A549 (cell line): ENCODE results near the gene ESYT1. TPM values are rescaled to one million over a fixed set of nuclear protein-coding genes. Genes with fewer than 3 reads are reported as not detected.

ENCODE experiments used
- ATAC-seq, 2 experiments: fragments of 200-7000 bp in 1 of 2; fragments of >200 bp in 1 of 2; cut with Nextera tagmentation in 1 of 2; cut with Tn5 transposase in 1 of 2; 3 replicates each; pipeline versions ENCODE4 v1.8.0 to v1.9.1; 2018 to 2020; ENCODE audit warnings: mild to moderate bottlenecking in 1 of 2, moderate library complexity in 1 of 2
- CTCF ChIA-PET: fragments of 300-600 bp; sonication (Branson Sonifier 250); formaldehyde crosslinking; extraction: SDS; loops from one replicate; lab custom pipeline; 2021; ENCODE audit warnings: antibody characterized with exemption, inconsistent platforms; lab: Yijun Ruan, JAX
- POLR2A ChIA-PET: fragments of 350-600 bp; formaldehyde crosslinking; extraction: SDS; loops from one replicate; lab custom pipeline; 2021; ENCODE audit warnings: antibody characterized with exemption, inconsistent platforms; lab: Yijun Ruan, JAX
- DNase-seq, 2 experiments: peaks; one replicate each; pipeline versions ENCODE4 v3.0.0 to v3.0.0-alpha.2; 2011 to 2016; ENCODE audit warnings: low read depth in 1 of 2, low spot score in 1 of 2
- FAIRE-seq: peaks from 2 replicates; lab custom pipeline; 2011; peaks lifted over from hg19 to GRCh38; lab: Jason Lieb, UNC
- H3K27ac ChIP-seq, 2 experiments: fragments of >200 bp; sonication (Bioruptor Twin); formaldehyde crosslinking; 3 replicates each; pipeline ENCODE4 v1.5.1; 2016 to 2017
- H3K4me1 ChIP-seq: fragments of >200 bp; sonication (Bioruptor Twin); formaldehyde crosslinking; 3 replicates; pipeline ENCODE4 v1.6.1; 2016
- H3K4me2 ChIP-seq: fragments of >200 bp; sonication (Bioruptor Twin); formaldehyde crosslinking; 3 replicates; pipeline ENCODE4 v1.6.1; 2016
- H3K4me3 ChIP-seq: fragments of >200 bp; sonication (Bioruptor Twin); formaldehyde crosslinking; 3 replicates; pipeline ENCODE4 v1.5.1; 2016
- H3K9me3 ChIP-seq: fragments of >200 bp; sonication (Bioruptor Twin); formaldehyde crosslinking; 3 replicates; pipeline ENCODE4 v1.6.1; 2016
- CEBPB ChIP-seq, 2 experiments: fragments of >200 bp in 1 of 2; sonication (Bioruptor Twin) in 1 of 2; formaldehyde crosslinking in 1 of 2; IDR thresholded peaks; 2 replicates each; pipeline ENCODE4 v1.6.1; 2012 to 2016
- EHMT2 ChIP-seq: fragments of 200-600 bp; sonication (generic); IDR thresholded peaks from 2 replicates; pipeline ENCODE4 v1.6.1; 2016; ENCODE audit warnings: antibody characterized with exemption, low read depth, mild to moderate bottlenecking, moderate library complexity
- ESRRA ChIP-seq: fragments of 150-350 bp; IDR thresholded peaks from 2 replicates; pipeline ENCODE4 v1.6.1; 2014; ENCODE audit warnings: mild to moderate bottlenecking, low read length, borderline replicate concordance
- FOSB ChIP-seq: fragments of 250-450 bp; sonication (Bioruptor Pico); IDR thresholded peaks from 2 replicates; pipeline ENCODE4 v1.5.0; 2020; ENCODE audit warnings: mild to moderate bottlenecking, moderate library complexity
- FOXS1 ChIP-seq: fragments of 250-450 bp; sonication (Bioruptor Pico); IDR thresholded peaks from 2 replicates; pipeline ENCODE4 v1.5.0; 2020; ENCODE audit warnings: mild to moderate bottlenecking, moderate library complexity
- GATA3 ChIP-seq: IDR thresholded peaks from 2 replicates; pipeline ENCODE4 v1.6.1; 2012; ENCODE audit warnings: borderline replicate concordance
- HDAC2 ChIP-seq: fragments of 200-600 bp; sonication (generic); IDR thresholded peaks from 2 replicates; pipeline ENCODE4 v1.6.1; 2016
- HOXA7 ChIP-seq: fragments of 250-450 bp; sonication (Bioruptor Pico); IDR thresholded peaks from 2 replicates; pipeline ENCODE4 v1.5.0; 2020; ENCODE audit warnings: mild to moderate bottlenecking, moderate library complexity
- HOXB5 ChIP-seq: fragments of 250-450 bp; sonication (Bioruptor Pico); IDR thresholded peaks from 2 replicates; pipeline ENCODE4 v1.5.0; 2020; ENCODE audit warnings: mild to moderate bottlenecking, moderate library complexity
- JUN ChIP-seq, 2 experiments: fragments of >200 bp; sonication (Bioruptor Twin); formaldehyde crosslinking; IDR thresholded peaks; 2 replicates in 1 of 2; 3 replicates in 1 of 2; pipeline ENCODE4 v1.6.1; 2016 to 2017
- JUNB ChIP-seq: fragments of >200 bp; sonication (Bioruptor Twin); formaldehyde crosslinking; IDR thresholded peaks from 2 replicates; pipeline ENCODE4 v1.6.1; 2016
- KDM1A ChIP-seq: fragments of 200-600 bp; sonication (generic); IDR thresholded peaks from 2 replicates; pipeline ENCODE4 v1.6.1; 2016; ENCODE audit warnings: low read depth, mild to moderate bottlenecking
- MAZ ChIP-seq: fragments of 150-350 bp; IDR thresholded peaks from 2 replicates; pipeline ENCODE4 v1.6.1; 2014; ENCODE audit warnings: antibody characterized with exemption, low read depth, low read length, borderline replicate concordance
- MYC ChIP-seq: IDR thresholded peaks from 2 replicates; pipeline ENCODE4 v1.6.1; 2012; ENCODE audit warnings: mild to moderate bottlenecking, inconsistent platforms, low read length, improper control_type of control experiment, borderline replicate concordance
- POLR2A ChIP-seq: IDR thresholded peaks from 2 replicates; pipeline ENCODE4 v1.6.1; 2012; ENCODE audit warnings: mild to moderate bottlenecking, low read length
- RAD21 ChIP-seq, 2 experiments: fragments of >200 bp in 1 of 2; sonication (Bioruptor Twin) in 1 of 2; formaldehyde crosslinking in 1 of 2; IDR thresholded peaks in 1 of 2; conservative IDR thresholded peaks in 1 of 2; 2 replicates in 1 of 2; 3 replicates in 1 of 2; pipeline ENCODE4 v1.6.1; 2012 to 2018; ENCODE audit warnings: inconsistent platforms in 1 of 2
- RCOR1 ChIP-seq: fragments of 150-350 bp; IDR thresholded peaks from 2 replicates; pipeline ENCODE4 v1.6.1; 2014; ENCODE audit warnings: antibody characterized with exemption, low read length, low read depth
- SMC3 ChIP-seq: fragments of >200 bp; sonication (Bioruptor Twin); formaldehyde crosslinking; IDR thresholded peaks from 3 replicates; pipeline ENCODE4 v1.6.1; 2018; ENCODE audit warnings: inconsistent platforms
- ZFP36 ChIP-seq: fragments of 450-650 bp; IDR thresholded peaks from 2 replicates; pipeline ENCODE4 v1.6.1; 2014; ENCODE audit warnings: borderline replicate concordance; ENCODE audit not compliant: partially characterized antibody
- WGBS: methylation state at CpG from one replicate; pipeline ENCODE4 v1.1.6; 2017; ENCODE audit errors: missing lambda C conversion rate; 5-methylcytosine and 5-hydroxymethylcytosine counted together
- polyA plus RNA-seq, 4 experiments: library from polyadenylated mRNA; depleted of rRNA in 3 of 4; stranded (reverse); fragments of >200 nt; fragmentation: RNase III in 1 of 4; extraction: RNeasy Plus Mini Kit Qiagen cat#74134 plus additional on column Dnase treatment in 1 of 4; gene quantifications; 2 replicates in 3 of 4; 3 replicates in 1 of 4; pipeline ENCODE4 v1.2.3, GENCODE V29; 2011 to 2017
- TF ChIP-seq, protein P1 (sequence below): fragments of >200 bp; sonication (Bioruptor Twin); formaldehyde crosslinking; IDR thresholded peaks from 2 replicates; pipeline ENCODE4 v1.6.1; 2016
- TF ChIP-seq, protein P2 (sequence below): IDR thresholded peaks from 2 replicates; pipeline ENCODE4 v1.6.1; 2012; ENCODE audit warnings: low read depth, borderline replicate concordance
- TF ChIP-seq, protein P3 (sequence below): fragments of >200 bp; sonication (Bioruptor Twin); formaldehyde crosslinking; IDR thresholded peaks from 3 replicates; pipeline ENCODE4 v1.6.1; 2016
- TF ChIP-seq, protein P4 (sequence below): fragments of >200 bp; sonication (Bioruptor Twin); formaldehyde crosslinking; IDR thresholded peaks from 3 replicates; pipeline ENCODE4 v1.5.1; 2016
- TF ChIP-seq, protein P5 (sequence below): IDR thresholded peaks from 2 replicates; pipeline ENCODE4 v1.6.1; 2012
- TF ChIP-seq, protein P6 (sequence below): IDR thresholded peaks from 2 replicates; pipeline ENCODE4 v1.6.1; 2012

The ESYT1 gene
- polyA plus RNA-seq, 2 of the 4 experiments (the other 2 are of a cell fraction), result 54.2 to 72.4 TPM

DNA sequence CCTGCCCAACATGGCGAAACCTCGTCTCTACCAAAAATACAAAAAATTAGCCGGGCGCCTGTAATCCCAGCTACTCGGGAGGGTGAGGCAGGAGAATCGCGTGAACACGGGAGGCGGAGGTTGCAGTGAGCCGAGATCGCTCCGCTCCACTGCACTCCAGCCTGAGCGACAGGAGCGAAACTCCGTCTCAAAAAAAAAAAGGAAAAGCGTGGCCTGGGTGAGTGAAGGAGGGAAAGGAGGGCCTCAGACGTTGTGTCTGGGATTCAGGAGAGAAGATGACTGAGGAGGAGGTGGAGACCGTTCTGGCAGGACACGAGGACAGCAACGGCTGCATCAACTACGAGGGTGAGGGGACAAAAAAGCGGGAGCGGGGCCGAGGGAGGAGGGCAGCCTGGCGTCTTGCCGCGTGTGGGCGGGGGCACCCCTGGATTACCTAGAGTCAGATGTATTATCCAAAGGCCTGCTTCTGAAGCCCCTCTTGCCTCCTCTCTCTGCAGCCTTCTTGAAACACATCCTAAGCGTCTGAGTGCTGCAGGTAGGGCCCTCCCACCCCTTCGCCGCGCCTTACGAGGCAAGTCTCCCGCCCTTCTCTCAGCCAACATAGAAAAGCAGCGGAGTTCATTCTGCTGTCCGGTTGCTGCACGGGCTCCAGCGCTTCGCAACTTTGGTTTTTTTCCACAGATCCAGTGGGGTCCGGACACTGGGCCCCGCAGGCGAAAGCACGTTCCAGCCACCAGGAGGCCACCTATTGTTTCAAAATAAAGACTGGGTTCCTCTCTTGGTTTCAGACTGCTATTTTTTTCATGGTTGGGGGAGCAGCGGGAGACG is 29.3 kb downstream of the ESYT1 start:
- POLR2A ChIA-PET, result interaction anchor here (1.0 to 2.1 kb wide), 6 partner anchors 15 to 41 kb away, joined by 4 to 16 read pairs (median 7); partner anchors contain the start of genes ESYT1, RPL41, SMARCC2 and ZC3H10
- H3K27ac ChIP-seq, result peak overlapping the region; percentile 90 to 97
- peak; percentile 71 to 75 for ATAC-seq
- 30% methylated on average over 45 of the region's 45 CpGs for WGBS
- DNase-seq, result peak; percentile 87 to 94
- TF ChIP-seq, protein P1, sequence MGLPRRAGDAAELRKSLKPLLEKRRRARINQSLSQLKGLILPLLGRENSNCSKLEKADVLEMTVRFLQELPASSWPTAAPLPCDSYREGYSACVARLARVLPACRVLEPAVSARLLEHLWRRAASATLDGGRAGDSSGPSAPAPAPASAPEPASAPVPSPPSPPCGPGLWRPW, result no peak
- TF ChIP-seq, protein P2, sequence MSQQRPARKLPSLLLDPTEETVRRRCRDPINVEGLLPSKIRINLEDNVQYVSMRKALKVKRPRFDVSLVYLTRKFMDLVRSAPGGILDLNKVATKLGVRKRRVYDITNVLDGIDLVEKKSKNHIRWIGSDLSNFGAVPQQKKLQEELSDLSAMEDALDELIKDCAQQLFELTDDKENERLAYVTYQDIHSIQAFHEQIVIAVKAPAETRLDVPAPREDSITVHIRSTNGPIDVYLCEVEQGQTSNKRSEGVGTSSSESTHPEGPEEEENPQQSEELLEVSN, result peak; percentile 84
- TF ChIP-seq JUNB, result no peak
- TF ChIP-seq MYC, result 0 out of 2 replicates have a peak, but pooled peaks have one; percentile 12
- TF ChIP-seq SMC3, result peak; percentile 29; the same call in 1 of the 3 replicates
- TF ChIP-seq, protein P3, sequence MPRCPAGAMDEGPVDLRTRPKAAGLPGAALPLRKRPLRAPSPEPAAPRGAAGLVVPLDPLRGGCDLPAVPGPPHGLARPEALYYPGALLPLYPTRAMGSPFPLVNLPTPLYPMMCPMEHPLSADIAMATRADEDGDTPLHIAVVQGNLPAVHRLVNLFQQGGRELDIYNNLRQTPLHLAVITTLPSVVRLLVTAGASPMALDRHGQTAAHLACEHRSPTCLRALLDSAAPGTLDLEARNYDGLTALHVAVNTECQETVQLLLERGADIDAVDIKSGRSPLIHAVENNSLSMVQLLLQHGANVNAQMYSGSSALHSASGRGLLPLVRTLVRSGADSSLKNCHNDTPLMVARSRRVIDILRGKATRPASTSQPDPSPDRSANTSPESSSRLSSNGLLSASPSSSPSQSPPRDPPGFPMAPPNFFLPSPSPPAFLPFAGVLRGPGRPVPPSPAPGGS, result no peak
- TF ChIP-seq RAD21 (conservative IDR thresholded peaks at IDR 0.05 in 1 of 2, IDR thresholded peaks at IDR 0.05 in 1 of 2), result peak; percentile 12 to 22; a peak in 1 of 5 replicates
- TF ChIP-seq POLR2A, result peak; percentile 30
- TF ChIP-seq, protein P4, sequence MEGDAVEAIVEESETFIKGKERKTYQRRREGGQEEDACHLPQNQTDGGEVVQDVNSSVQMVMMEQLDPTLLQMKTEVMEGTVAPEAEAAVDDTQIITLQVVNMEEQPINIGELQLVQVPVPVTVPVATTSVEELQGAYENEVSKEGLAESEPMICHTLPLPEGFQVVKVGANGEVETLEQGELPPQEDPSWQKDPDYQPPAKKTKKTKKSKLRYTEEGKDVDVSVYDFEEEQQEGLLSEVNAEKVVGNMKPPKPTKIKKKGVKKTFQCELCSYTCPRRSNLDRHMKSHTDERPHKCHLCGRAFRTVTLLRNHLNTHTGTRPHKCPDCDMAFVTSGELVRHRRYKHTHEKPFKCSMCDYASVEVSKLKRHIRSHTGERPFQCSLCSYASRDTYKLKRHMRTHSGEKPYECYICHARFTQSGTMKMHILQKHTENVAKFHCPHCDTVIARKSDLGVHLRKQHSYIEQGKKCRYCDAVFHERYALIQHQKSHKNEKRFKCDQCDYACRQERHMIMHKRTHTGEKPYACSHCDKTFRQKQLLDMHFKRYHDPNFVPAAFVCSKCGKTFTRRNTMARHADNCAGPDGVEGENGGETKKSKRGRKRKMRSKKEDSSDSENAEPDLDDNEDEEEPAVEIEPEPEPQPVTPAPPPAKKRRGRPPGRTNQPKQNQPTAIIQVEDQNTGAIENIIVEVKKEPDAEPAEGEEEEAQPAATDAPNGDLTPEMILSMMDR, result peak; percentile 56
- TF ChIP-seq, protein P5, sequence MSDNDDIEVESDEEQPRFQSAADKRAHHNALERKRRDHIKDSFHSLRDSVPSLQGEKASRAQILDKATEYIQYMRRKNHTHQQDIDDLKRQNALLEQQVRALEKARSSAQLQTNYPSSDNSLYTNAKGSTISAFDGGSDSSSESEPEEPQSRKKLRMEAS, result peak; percentile 45
- TF ChIP-seq, all 56 proteins: peak for 7
- CTCF ChIA-PET, result interaction anchor here (0.6 to 10.2 kb wide), 9 partner anchors 13 to 175 kb away, joined by 3 to 98 read pairs (median 4); partner anchors contain the start of genes ERBB3, ESYT1, SMARCC2 and ZC3H10
- no peak for FAIRE-seq
- Histone ChIP-seq H3K4me1 (peaks cover 43% of the 10 kb centered on the region), H3K9me3 (no peaks in the 10 kb centered on the region), H3K4me3 (peak overlapping the region; percentile 74), H3K4me2 (peak overlapping the region; percentile 94)

DNA sequence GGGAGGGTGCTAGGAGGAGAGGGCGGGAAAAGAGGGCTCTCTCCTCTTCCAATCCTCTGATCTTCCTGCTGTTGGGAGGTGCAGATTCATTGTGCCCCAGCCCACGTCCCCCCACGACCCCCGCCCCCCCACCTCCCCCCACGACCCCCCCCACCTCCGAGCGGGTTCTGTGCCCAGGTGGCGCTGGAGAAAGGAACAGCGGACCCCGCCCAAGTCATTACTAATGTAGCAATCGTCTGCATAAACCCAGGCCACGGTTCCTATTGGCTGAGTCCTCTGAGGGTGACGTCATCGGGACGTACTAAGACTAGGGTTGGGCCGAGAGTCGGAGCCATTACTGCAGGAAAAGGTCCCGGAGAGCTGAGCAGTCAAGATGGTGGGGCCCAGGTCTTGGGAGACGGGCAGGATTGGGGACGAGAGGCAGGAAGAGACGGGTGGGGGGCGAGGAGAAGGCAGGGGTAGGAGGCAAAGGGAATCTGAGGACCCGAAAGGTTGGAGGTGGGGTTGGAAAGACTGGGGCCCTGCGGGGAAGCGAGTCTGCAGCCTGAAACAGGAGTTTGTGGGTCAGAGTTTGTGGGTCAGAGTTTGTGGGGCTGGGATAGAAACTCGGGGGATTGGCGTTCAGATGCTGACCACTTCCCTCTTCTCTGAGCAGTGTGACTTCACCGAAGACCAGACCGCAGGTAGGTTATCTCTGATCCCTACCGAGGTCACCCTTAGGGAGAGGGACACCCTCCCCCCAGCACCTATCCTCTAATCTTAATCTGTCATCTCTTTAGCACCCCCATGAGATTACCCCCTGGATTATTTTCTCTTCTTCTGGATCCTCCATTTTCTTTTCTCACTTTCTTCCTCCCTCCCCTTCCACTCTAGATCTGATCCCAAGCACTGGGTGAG is 30.2 kb downstream of the ESYT1 start, which contains the start of gene MYL6:
Gene MYL6, plus strand, starts transcription at position 331 of the 897 bp plus-strand sequence. Its CDS starts 43 bp downstream, at position 374.
- H3K4me2 ChIP-seq, result peak within 1 kb of the TSS; percentile 94
- ChIA-PET CTCF (interaction anchor here (0.5 to 10.2 kb wide), 7 partner anchors 9 to 40 kb away, joined by 3 to 98 read pairs (median 7); partner anchors contain the start of genes ESYT1, SMARCC2 and ZC3H10), POLR2A (interaction anchor here (0.6 to 2.1 kb wide), 7 partner anchors 8 to 42 kb away, joined by 3 to 16 read pairs (median 7); partner anchors contain the start of genes ESYT1, RPL41, SMARCC2 and ZC3H10)
- DNase-seq (peak; percentile 98 to 99), FAIRE-seq (peak; percentile 23), ATAC-seq (peak; percentile 87 to 89)
- 2% methylated on average over 21 of the region's 30 CpGs for WGBS
- peak within 1 kb of the TSS; percentile 90 to 97 for H3K27ac ChIP-seq
- peaks cover 39% of the 10 kb centered on the region for H3K4me1 ChIP-seq
- H3K9me3 ChIP-seq, result no peaks in the 10 kb centered on the region
- peak within 1 kb of the TSS; percentile 74 for H3K4me3 ChIP-seq
- TF ChIP-seq FOSB (CRISPR knock-in tag) (peak; percentile 88), JUNB (no peak), FOXS1 (CRISPR knock-in tag) (peak; percentile 55; the same call in 1 of the 2 replicates), JUN (IDR thresholded peaks at IDR 0.05) (peak; percentile 77 to 95; a peak in 4 of 5 replicates), HOXB5 (CRISPR knock-in tag) (peak; percentile 41; the same call in 1 of the 2 replicates), RCOR1 (no peak), ZFP36 (no peak), GATA3 (peak; percentile 29; the same call in 1 of the 2 replicates), MAZ (no peak), KDM1A (no peak), HDAC2 (no peak), EHMT2 (no peak), HOXA7 (CRISPR knock-in tag) (peak; percentile 96), ESRRA (0 out of 2 replicates have a peak, but pooled peaks have one; percentile 7), CEBPB (IDR thresholded peaks at IDR 0.05) (peak; percentile 37 to 86)
- TF ChIP-seq, protein P1, result no peak
- TF ChIP-seq, protein P6, sequence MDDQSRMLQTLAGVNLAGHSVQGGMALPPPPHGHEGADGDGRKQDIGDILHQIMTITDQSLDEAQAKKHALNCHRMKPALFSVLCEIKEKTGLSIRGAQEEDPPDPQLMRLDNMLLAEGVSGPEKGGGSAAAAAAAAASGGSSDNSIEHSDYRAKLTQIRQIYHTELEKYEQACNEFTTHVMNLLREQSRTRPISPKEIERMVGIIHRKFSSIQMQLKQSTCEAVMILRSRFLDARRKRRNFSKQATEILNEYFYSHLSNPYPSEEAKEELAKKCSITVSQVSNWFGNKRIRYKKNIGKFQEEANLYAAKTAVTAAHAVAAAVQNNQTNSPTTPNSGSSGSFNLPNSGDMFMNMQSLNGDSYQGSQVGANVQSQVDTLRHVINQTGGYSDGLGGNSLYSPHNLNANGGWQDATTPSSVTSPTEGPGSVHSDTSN, result peak; percentile 81
- TF ChIP-seq, protein P3, result peak; percentile 96
